Activated T-cell treated with anti-CD3 and anti-CD28 coated beads, Interleukin-2, amount 50 U/mL, for 24 hours (primary cell): ENCODE measurements around the gene LRCH3.

Experiments used
- DNase-seq: peaks from one replicate; pipeline ENCODE4 v3.0.0-alpha.2; 2020
- H3K27ac Mint-ChIP-seq: 2 replicates; pipeline ENCODE4 v1.8.0; 2020; ENCODE audit warnings: mild to moderate bottlenecking, mixed read lengths
- H3K27me3 Mint-ChIP-seq: 2 replicates; pipeline ENCODE4 v1.8.0; 2020; ENCODE audit warnings: mixed read lengths
- H3K36me3 Mint-ChIP-seq: 2 replicates; pipeline ENCODE4 v1.8.0; 2020; ENCODE audit warnings: low read depth, mixed read lengths
- H3K4me1 Mint-ChIP-seq: 2 replicates; pipeline ENCODE4 v1.8.0; 2020; ENCODE audit warnings: low read depth, mixed read lengths
- H3K4me3 Mint-ChIP-seq: 2 replicates; pipeline ENCODE4 v1.8.0; 2020; ENCODE audit warnings: mild to moderate bottlenecking, moderate library complexity, mixed read lengths
- H3K9me3 Mint-ChIP-seq: 2 replicates; pipeline ENCODE4 v1.8.0; 2020; ENCODE audit warnings: mixed read lengths

LRCH3 gene

DNA sequence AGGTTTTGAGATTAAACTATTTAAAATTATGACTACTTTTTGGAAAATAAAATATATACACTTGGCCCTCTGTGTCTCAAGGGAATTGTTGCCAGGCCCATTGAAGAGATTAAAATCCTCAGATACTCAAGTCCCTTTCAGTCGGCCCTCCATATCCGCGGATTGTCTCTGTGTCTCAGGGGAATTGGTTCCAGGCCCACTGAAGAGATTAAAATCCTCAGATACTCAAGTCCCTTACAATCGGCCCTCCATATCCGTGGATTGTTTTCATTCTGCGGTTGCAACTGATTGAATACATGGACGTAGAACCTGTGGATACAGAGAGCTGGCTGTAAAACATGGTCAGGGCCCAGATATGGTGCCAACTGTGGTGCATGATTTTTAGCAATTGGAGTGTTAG lies 15.7 kb upstream of the LRCH3 start:
- Mint-ChIP-seq H3K9me3 (no peaks in the 10 kb centered on the region), H3K27me3 (no peaks in the 10 kb centered on the region), H3K4me1 (no peaks in the 10 kb centered on the region), H3K4me3 (no peak overlapping the region), H3K36me3 (peaks cover 80% of the 10 kb centered on the region), H3K27ac (no peak overlapping the region)
- DNase-seq: no peak

DNA sequence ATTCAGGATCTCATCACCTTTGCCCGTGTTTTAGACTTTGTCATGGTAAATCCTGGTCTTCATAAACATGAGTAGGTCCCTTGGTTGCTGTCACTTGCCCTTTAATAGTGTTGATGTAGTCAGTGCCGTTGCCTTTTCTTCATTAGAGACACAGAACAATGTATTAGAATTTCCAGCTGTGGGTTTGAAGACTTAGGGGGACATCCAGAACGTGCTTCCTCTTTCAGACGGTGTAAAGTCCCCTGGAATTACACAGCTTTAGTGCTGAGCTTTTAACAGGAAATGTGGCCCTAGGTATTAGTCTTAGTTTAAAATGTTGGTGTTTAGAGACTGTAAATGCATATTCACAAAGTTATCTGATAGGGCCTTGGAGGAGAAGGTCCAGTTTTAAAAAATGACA lies 8.8 kb upstream of the LRCH3 start:
- peaks cover 7% of the 10 kb centered on the region for H3K4me1 Mint-ChIP-seq
- DNase-seq: no peak
- H3K36me3 Mint-ChIP-seq: peaks cover 53% of the 10 kb centered on the region
- H3K27me3 Mint-ChIP-seq: no peaks in the 10 kb centered on the region
- H3K27ac Mint-ChIP-seq: peak overlapping the region; percentile 37
- no peaks in the 10 kb centered on the region for H3K9me3 Mint-ChIP-seq
- H3K4me3 Mint-ChIP-seq: no peak overlapping the region

GRCh38 chr3:197784019-197784585 lies 7.0 kb upstream of the LRCH3 start:
- Mint-ChIP-seq H3K27ac (peak overlapping the region; percentile 76), H3K27me3 (no peaks in the 10 kb centered on the region), H3K9me3 (no peaks in the 10 kb centered on the region), H3K4me1 (peaks cover 12% of the 10 kb centered on the region), H3K4me3 (no peak overlapping the region), H3K36me3 (peaks cover 36% of the 10 kb centered on the region)
- no peak for DNase-seq

DNA sequence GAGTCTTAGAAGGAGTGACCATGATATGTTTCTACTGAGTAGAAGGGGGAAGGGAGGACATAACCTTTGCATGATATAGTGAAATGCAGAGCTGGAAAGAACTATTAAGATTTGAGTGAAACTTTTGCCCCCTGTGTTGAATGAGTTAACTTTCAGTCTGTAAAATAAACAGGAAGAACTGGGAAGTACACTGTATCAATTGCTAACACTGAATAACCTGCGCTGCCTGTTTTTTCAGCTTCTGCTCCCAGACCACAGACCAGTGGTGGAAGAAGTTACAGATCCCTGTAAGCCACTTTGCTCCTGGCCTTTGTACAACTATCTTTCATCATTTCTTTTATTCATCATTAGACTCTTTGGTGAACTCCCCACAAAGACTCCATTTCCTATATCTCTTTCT lies 3.6 kb upstream of the LRCH3 start:
- no peak for DNase-seq
- peak overlapping the region; percentile 1 for H3K27ac Mint-ChIP-seq
- H3K9me3 Mint-ChIP-seq: no peaks in the 10 kb centered on the region
- H3K27me3 Mint-ChIP-seq: no peaks in the 10 kb centered on the region
- no peak overlapping the region for H3K4me3 Mint-ChIP-seq
- peaks cover 25% of the 10 kb centered on the region for H3K36me3 Mint-ChIP-seq
- H3K4me1 Mint-ChIP-seq: peaks cover 22% of the 10 kb centered on the region

DNA sequence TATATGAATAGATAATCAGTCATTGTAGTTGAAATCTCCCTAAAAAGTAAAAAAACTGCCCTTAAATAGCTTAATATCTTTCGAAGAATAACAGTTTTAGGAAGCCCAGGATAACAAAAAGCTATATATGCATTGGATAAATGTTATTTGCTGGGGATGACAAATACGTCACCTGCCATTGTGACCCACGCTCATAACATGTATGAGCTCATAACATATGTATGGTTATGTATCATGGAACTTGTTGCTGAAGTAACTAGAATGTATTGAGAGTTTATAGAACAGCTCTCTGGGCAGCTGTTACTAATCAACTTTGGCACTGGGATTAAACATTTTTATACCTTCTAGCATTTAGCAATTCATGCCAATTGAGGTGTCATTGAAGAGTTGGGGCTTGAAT lies 1.7 kb upstream of the LRCH3 start:
- Mint-ChIP-seq H3K4me3 (no peak overlapping the region), H3K9me3 (no peaks in the 10 kb centered on the region)

GRCh38 chr3:197790033-197790432 lies 1.0 kb upstream of the LRCH3 start:
- Mint-ChIP-seq H3K9me3 (no peaks in the 10 kb centered on the region), H3K27me3 (no peaks in the 10 kb centered on the region), H3K36me3 (peaks cover 14% of the 10 kb centered on the region), H3K4me1 (peaks cover 35% of the 10 kb centered on the region), H3K27ac (peak overlapping the region; percentile 98), H3K4me3 (peak overlapping the region; percentile 94)
- DNase-seq: no peak

More for the DNA sequence above, 1.7 kb upstream of the LRCH3 start:
- Mint-ChIP-seq H3K27me3 (no peaks in the 10 kb centered on the region), H3K4me1 (peaks cover 33% of the 10 kb centered on the region), H3K27ac (no peak overlapping the region), H3K36me3 (peaks cover 14% of the 10 kb centered on the region)
- no peak for DNase-seq

GRCh38 chr3:197791892-197792647 lies 1.0 kb downstream of the LRCH3 start:
- Mint-ChIP-seq H3K27ac (peak overlapping the region; percentile 94), H3K4me3 (peak overlapping the region; percentile 94), H3K36me3 (peaks cover 20% of the 10 kb centered on the region), H3K9me3 (no peaks in the 10 kb centered on the region), H3K27me3 (no peaks in the 10 kb centered on the region), H3K4me1 (peaks cover 51% of the 10 kb centered on the region)
- peak; percentile 43 for DNase-seq

DNA sequence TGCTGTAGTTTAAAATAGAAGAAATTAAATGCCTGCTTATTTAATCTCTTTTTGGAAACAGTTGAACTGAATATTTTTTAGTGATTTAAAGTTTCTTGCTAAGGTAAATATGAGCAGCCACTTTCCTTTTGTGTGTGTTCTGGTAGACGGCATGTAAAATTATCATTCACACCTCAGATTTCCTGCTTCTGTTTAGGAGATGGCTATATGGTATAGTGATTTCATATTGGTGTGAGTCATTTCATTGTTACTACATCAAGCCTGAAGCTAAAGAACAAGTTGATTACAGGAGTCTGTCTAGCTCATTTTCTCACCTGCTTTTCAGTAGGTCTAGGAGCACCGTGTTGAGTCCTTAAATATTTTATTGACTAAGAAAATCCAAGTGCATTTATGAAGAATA lies 2.2 kb downstream of the LRCH3 start:
- no peak for DNase-seq
- peaks cover 54% of the 10 kb centered on the region for H3K4me1 Mint-ChIP-seq
- H3K27ac Mint-ChIP-seq: peak overlapping the region; percentile 82

GRCh38 chr3:197794115-197794514 lies 3.1 kb downstream of the LRCH3 start:
- Mint-ChIP-seq H3K4me1 (peaks cover 63% of the 10 kb centered on the region), H3K27me3 (no peaks in the 10 kb centered on the region)

More for the DNA sequence above, 2.2 kb downstream of the LRCH3 start:
- peak overlapping the region; percentile 66 for H3K4me3 Mint-ChIP-seq
- peaks cover 20% of the 10 kb centered on the region for H3K36me3 Mint-ChIP-seq
- no peaks in the 10 kb centered on the region for H3K27me3 Mint-ChIP-seq
- no peaks in the 10 kb centered on the region for H3K9me3 Mint-ChIP-seq

DNA sequence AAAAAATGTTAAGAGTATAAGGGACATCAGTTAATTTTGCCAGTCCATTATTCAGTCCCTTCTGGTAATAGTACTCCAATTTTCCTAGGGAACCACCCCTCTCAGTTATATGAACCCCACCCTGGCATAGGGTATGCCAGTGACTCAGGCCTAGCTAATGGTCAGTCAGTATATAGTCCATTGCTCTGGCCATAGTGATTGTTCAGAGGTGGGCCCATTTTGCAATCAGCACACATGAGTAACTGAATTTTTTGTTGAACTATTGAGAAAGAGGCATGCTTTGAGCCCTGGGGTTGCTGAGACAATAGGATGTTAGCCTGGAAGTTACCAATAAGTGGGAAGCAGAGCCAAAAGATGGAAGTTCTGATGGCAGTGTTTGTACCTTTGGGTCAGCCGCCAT lies 4.1 kb downstream of the LRCH3 start:
- Mint-ChIP-seq H3K9me3 (no peaks in the 10 kb centered on the region), H3K36me3 (peaks cover 20% of the 10 kb centered on the region), H3K4me1 (peaks cover 64% of the 10 kb centered on the region), H3K4me3 (no peak overlapping the region), H3K27ac (peak overlapping the region; percentile 38), H3K27me3 (no peaks in the 10 kb centered on the region)
- no peak for DNase-seq

More at GRCh38 chr3:197794115-197794514, 3.1 kb downstream of the LRCH3 start:
- Mint-ChIP-seq H3K27ac (no peak overlapping the region), H3K9me3 (no peaks in the 10 kb centered on the region), H3K36me3 (peaks cover 20% of the 10 kb centered on the region), H3K4me3 (no peak overlapping the region)
- DNase-seq: no peak

- H3K4me1 Mint-ChIP-seq: peaks cover 66% of the 10 kb centered on the region
- H3K27ac Mint-ChIP-seq: no peak overlapping the region
- H3K4me3 Mint-ChIP-seq: no peak overlapping the region
- no peaks in the 10 kb centered on the region for H3K27me3 Mint-ChIP-seq
- H3K36me3 Mint-ChIP-seq: peaks cover 18% of the 10 kb centered on the region
- no peak for DNase-seq
- no peaks in the 10 kb centered on the region for H3K9me3 Mint-ChIP-seq
These were observed 5.0 kb downstream of the LRCH3 start for GRCh38 chr3:197796087-197796486.

- Mint-ChIP-seq H3K9me3 (no peaks in the 10 kb centered on the region), H3K36me3 (peaks cover 9% of the 10 kb centered on the region), H3K4me1 (peaks cover 76% of the 10 kb centered on the region), H3K27me3 (no peaks in the 10 kb centered on the region), H3K4me3 (no peak overlapping the region), H3K27ac (peak overlapping the region; percentile 31)
- DNase-seq: no peak
These were observed 7.8 kb downstream of the LRCH3 start for GRCh38 chr3:197798863-197799262.

GRCh38 chr3:197800379-197800778 lies 9.3 kb downstream of the LRCH3 start:
- H3K9me3 Mint-ChIP-seq: no peaks in the 10 kb centered on the region
- peaks cover 6% of the 10 kb centered on the region for H3K36me3 Mint-ChIP-seq
- H3K4me3 Mint-ChIP-seq: no peak overlapping the region
- peaks cover 67% of the 10 kb centered on the region for H3K4me1 Mint-ChIP-seq
- DNase-seq: no peak
- H3K27ac Mint-ChIP-seq: peak overlapping the region; percentile 38
- H3K27me3 Mint-ChIP-seq: no peaks in the 10 kb centered on the region

DNA sequence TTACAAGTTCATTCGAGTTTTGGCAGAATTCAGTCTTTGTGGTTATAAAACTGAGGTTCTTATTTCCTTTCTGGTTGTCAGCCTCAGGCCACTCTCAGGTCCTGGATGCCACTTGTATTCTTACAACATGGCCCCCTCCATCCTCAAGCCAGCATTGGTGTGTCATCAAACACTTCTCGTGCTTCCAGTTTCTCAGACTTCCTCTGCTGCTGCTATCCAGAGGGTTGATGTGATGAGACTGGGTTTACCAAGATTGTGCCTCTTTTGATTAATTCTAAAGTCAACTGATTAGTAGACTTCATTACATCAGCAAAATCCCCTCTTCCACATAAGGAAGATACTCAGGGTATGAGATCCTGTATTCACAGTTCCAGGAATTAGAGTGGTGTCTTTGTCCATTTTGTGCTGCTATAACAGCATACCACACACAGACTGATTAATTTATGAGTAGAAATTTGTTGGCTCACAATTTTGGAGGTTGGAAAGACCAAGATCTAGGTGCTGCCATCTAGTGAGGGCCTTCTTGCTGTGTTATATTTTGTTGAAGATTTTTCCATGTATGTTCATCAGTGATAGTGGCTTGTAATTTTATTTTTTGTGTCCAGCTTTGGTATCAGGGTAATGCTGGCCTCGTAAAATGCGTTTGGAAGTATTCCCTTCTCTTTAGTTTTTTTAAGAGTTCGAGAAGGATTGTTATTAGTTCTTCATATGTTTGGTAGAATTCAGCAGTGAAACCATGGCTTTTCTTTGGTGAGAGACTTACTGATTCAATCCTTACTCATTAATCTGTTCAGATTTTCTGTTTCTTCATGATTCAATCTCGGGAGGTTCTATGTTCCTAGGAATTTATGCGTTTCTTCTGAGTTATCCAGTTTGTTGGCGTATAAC lies 11.1 kb downstream of the LRCH3 start:
- no peak for DNase-seq
- H3K36me3 Mint-ChIP-seq: peaks cover 6% of the 10 kb centered on the region
- H3K9me3 Mint-ChIP-seq: no peaks in the 10 kb centered on the region
- no peaks in the 10 kb centered on the region for H3K27me3 Mint-ChIP-seq
- H3K27ac Mint-ChIP-seq: peak overlapping the region; percentile 83
- H3K4me3 Mint-ChIP-seq: peak overlapping the region; percentile 25
- H3K4me1 Mint-ChIP-seq: peaks cover 54% of the 10 kb centered on the region
